Upper lobe of left lung (tissue), 4 donors: Measurements from ENCODE around the gene PLXNA1.

ENCODE experiments used
- POLR2AphosphoS5 ChIP-seq, 2 donors: sonication (generic); formaldehyde crosslinking; IDR thresholded peaks; one replicate each; pipeline ENCODE4 v1.5.1; 2017; ENCODE audit warnings: antibody characterized with exemption in 2 of 2
- TF ChIP-seq, protein P1 (sequence below), 6 experiments: fragments of 450-650 bp in 4 of 6; fragments of 200-600 bp in 2 of 6; sonication (generic) in 2 of 6; IDR thresholded peaks; one replicate each; pipeline ENCODE4 v1.5.1; 2016 to 2019; ENCODE audit warnings: antibody characterized with exemption in 6 of 6

DNA sequence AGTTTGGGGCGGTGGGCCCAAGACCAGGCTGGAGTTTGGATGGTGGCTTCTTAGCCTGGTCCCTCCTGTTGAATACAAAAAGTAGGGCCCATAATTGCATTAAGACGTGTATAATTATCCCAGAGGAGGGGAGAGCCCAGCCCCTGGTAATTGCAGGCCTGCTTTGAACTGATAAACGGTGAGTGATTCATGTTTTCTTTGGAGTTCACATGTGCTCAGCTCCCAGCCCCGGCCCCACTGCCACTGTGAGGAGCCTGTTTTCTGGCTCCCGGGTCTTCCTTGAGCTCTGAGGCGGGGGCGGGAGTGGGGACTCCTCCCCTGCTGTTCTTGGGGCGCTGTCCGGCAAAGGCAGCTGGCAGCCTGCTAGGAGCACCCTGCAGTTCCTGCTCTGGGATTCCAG is 3.1 kb downstream of the PLXNA1 start:
- TF ChIP-seq, protein P1, sequence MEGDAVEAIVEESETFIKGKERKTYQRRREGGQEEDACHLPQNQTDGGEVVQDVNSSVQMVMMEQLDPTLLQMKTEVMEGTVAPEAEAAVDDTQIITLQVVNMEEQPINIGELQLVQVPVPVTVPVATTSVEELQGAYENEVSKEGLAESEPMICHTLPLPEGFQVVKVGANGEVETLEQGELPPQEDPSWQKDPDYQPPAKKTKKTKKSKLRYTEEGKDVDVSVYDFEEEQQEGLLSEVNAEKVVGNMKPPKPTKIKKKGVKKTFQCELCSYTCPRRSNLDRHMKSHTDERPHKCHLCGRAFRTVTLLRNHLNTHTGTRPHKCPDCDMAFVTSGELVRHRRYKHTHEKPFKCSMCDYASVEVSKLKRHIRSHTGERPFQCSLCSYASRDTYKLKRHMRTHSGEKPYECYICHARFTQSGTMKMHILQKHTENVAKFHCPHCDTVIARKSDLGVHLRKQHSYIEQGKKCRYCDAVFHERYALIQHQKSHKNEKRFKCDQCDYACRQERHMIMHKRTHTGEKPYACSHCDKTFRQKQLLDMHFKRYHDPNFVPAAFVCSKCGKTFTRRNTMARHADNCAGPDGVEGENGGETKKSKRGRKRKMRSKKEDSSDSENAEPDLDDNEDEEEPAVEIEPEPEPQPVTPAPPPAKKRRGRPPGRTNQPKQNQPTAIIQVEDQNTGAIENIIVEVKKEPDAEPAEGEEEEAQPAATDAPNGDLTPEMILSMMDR (IDR thresholded peaks at IDR 0.05): no peak
- TF ChIP-seq POLR2AphosphoS5 (IDR thresholded peaks at IDR 0.05): no peak
